ENCODE data around the gene HOXB8. TPM values are rescaled to one million over a fixed set of nuclear protein-coding genes. Genes with fewer than 3 reads are reported as not detected.

The HOXB8 gene
- total and polyA plus RNA-seq, 2 donors (not counting 3 experiments of a cell fraction or from before 2014, with no cell fraction given), result 1.7 to 2.4 TPM

- intact Hi-C loops (cut with micrococcal nuclease), result loop anchor here (1.0 kb wide), 2 partner anchors 98 to 379 kb away; no protein-coding TSS in a partner anchor
Measured at GRCh38 chr17:48593840-48594537, 21.1 kb downstream of the HOXB8 start.

More at GRCh38 chr17:48593840-48594537, 21.1 kb downstream of the HOXB8 start:
- peaks cover 43% of the 10 kb centered on the region for H3K79me2 ChIP-seq (ENCODE audit: control insufficient read depth, insufficient read depth, low read length)
- H3K9me3 ChIP-seq (replicated peaks; ENCODE audit: control insufficient read depth, insufficient read depth, low read length), result no peaks in the 10 kb centered on the region
- peak overlapping the region; percentile 0 for H3K27ac ChIP-seq (ENCODE audit: insufficient read depth, low read depth, low read length)
- no peak overlapping the region for H2AFZ ChIP-seq (ENCODE audit: low read depth, low read length)
- TF ChIP-seq EZH2 (IDR thresholded peaks at IDR 0.05; ENCODE audit: borderline replicate concordance, low read depth, low read length, severe bottlenecking) (no peak), MYC (IDR thresholded peaks at IDR 0.05; ENCODE audit: low read depth, low read length) (no peak), FOS (IDR thresholded peaks at IDR 0.05; ENCODE audit: borderline replicate concordance, insufficient read depth, low read length) (no peak), POLR2A (IDR thresholded peaks at IDR 0.05; ENCODE audit: low read depth, low read length) (no peak), POLR2AphosphoS5 (IDR thresholded peaks at IDR 0.05; ENCODE audit: insufficient read depth, low read depth, low read length) (peak; percentile 35), JUN (IDR thresholded peaks at IDR 0.05; ENCODE audit: borderline replicate concordance, insufficient read depth, insufficient read length, low read depth) (no peak), GATA2 (IDR thresholded peaks at IDR 0.05; ENCODE audit: insufficient read depth, insufficient read length, low read depth, low read length) (no peak)
- TF ChIP-seq, protein P1, sequence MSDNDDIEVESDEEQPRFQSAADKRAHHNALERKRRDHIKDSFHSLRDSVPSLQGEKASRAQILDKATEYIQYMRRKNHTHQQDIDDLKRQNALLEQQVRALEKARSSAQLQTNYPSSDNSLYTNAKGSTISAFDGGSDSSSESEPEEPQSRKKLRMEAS (IDR thresholded peaks at IDR 0.05; ENCODE audit: insufficient read depth, insufficient read length), result no peak
- TF ChIP-seq, protein P2, sequence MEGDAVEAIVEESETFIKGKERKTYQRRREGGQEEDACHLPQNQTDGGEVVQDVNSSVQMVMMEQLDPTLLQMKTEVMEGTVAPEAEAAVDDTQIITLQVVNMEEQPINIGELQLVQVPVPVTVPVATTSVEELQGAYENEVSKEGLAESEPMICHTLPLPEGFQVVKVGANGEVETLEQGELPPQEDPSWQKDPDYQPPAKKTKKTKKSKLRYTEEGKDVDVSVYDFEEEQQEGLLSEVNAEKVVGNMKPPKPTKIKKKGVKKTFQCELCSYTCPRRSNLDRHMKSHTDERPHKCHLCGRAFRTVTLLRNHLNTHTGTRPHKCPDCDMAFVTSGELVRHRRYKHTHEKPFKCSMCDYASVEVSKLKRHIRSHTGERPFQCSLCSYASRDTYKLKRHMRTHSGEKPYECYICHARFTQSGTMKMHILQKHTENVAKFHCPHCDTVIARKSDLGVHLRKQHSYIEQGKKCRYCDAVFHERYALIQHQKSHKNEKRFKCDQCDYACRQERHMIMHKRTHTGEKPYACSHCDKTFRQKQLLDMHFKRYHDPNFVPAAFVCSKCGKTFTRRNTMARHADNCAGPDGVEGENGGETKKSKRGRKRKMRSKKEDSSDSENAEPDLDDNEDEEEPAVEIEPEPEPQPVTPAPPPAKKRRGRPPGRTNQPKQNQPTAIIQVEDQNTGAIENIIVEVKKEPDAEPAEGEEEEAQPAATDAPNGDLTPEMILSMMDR (IDR thresholded peaks at IDR 0.05; ENCODE audit: extremely low read depth in 1 of 2, insufficient read depth in 1 of 2, low read depth in 1 of 2, low read length in 2 of 2), result peak; percentile 95 to 97
- ChIA-PET POLR2A (no interaction called here), CTCF (interaction anchor here (0.8 to 4.2 kb wide), 19 partner anchors 19 to 385 kb away, joined by 3 to 31 read pairs (median 4); no protein-coding TSS in a partner anchor)
- H3K36me3 ChIP-seq (ENCODE audit: control insufficient read depth in 2 of 2, extremely low read depth in 1 of 2, insufficient read depth in 2 of 2, low read length in 2 of 2), result peaks cover 3 to 11% of the 10 kb centered on the region in 2 experiments
- peak overlapping the region; percentile 13 for H3K4me2 ChIP-seq (ENCODE audit: insufficient read depth, low read length)
- DNase-seq (ENCODE audit: low read depth, low spot score) (peak; percentile 86), FAIRE-seq (peak; percentile 83)
- BruUV-seq (replicated peaks), result no TSS peak
- H4K20me1 ChIP-seq (replicated peaks; ENCODE audit: control insufficient read depth, extremely low read depth, insufficient read depth, low read length), result no peaks in the 10 kb centered on the region
- H3K9ac ChIP-seq (replicated peaks; ENCODE audit: extremely low read depth, insufficient read depth, low read length), result no peak overlapping the region
- dilution Hi-C loops (cut with MboI; ENCODE audit: extremely low pct_ligation_motif_present, low sequenced_read_pairs), result no loop called here
- H3K4me3 ChIP-seq (replicated peaks in 1 of 3; ENCODE audit: insufficient read depth in 1 of 3, low read depth in 1 of 3, low read length in 3 of 3), result no peak overlapping the region
- no peaks in the 10 kb centered on the region for H3K27me3 ChIP-seq (ENCODE audit: control insufficient read depth in 2 of 2, insufficient read depth in 2 of 2, low read length in 2 of 2)
- no peaks in the 10 kb centered on the region for H3K9me1 ChIP-seq (replicated peaks; ENCODE audit: control insufficient read depth, extremely low read depth, insufficient read depth, low read length)
- peaks cover 25% of the 10 kb centered on the region for H3K4me1 ChIP-seq (ENCODE audit: control insufficient read depth, extremely low read depth, insufficient read depth, low read length)
